Transverse colon (tissue), 3 donors: Measurements from ENCODE around the gene JMJD1C.

Experiments used
- CTCF ChIP-seq, 5 experiments: fragments of 200-600 bp in 3 of 5; fragments of 450-650 bp in 2 of 5; sonication (generic) in 3 of 5; IDR thresholded peaks; 1 replicate in 2 of 5; 2 replicates in 3 of 5; pipeline ENCODE4 v1.5.1; 2016 to 2017; ENCODE audit warnings: antibody characterized with exemption in 5 of 5, inconsistent platforms in 3 of 5, mild to moderate bottlenecking in 2 of 5, moderate library complexity in 1 of 5
- EP300 ChIP-seq: sonication (generic); formaldehyde crosslinking; IDR thresholded peaks from one replicate; pipeline ENCODE4 v1.6.1; 2017; ENCODE audit warnings: antibody characterized with exemption, low read depth

GRCh38 chr10:63200431-63200830 lies 265.3 kb downstream of the JMJD1C start:
- TF ChIP-seq EP300, result no peak
- TF ChIP-seq CTCF (IDR thresholded peaks at IDR 0.05), result no peak
